ENCODE results near the gene DCAF8. TPM values are rescaled to one million over a fixed set of nuclear protein-coding genes. Genes with fewer than 3 reads are reported as not detected.
A peak's percentile ranks its signal among the peaks of the same experiment; 100 is the strongest.

The DCAF8 gene
- total RNA-seq = 155 and 172 TPM in 2 replicates

DNA sequence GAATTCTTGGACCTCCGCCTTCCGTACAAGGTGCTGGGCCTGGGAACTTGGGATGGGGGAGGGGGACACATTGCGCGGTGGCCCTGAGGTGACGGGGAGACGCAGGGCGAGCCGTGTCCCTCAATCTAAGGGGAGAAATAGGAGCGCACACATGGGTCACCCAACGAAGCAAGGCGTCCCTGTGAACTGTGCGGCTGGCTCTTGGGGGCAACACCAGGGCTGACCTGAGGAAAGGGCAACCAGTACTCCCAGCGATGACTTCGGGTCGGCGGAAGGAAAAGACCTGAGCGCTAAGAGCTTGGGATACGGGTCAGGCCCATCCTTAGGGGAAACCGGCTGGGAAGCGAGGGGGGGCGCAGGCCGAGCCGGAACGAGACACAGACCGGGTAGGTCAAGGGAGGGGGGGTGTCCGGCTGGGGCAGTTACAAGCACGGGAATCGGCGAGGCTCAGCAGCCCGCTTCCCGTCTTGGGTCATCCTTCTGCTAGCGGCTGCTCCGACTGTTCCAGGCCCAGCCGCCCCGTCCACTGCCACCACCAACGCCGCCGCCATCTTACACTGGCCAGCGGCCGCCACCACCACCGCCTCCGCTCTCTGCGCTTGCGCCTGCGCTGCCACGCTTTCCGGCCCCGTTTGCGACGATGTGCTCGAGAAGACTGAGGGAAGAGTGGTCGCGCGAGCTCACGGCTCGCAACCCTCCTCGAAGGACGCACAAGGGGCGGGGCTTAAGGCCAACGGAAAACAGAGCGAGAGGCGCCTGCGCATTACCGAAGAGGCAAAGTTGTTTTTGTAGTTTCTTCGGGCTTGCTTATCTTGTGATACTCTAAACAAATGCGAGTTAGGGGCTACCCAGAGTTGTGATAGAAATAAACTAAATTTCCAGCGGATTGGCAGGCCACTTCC is at the start of gene DCAF8:
Gene DCAF8, minus strand, starts transcription at position 657 of the 902 bp plus-strand sequence. CDS start 18,541 bp downstream, outside the sequence.
- H3K4me1 Mint-ChIP-seq = peaks cover 47% of the 10 kb centered on the region
- ChIA-PET CTCF (interaction anchor here (2.7 to 10.0 kb wide), 3 partner anchors 10 to 69 kb away, joined by 9 to 54 read pairs (median 16); no protein-coding TSS in a partner anchor), POLR2A (interaction anchor here (0.6 to 3.5 kb wide), 25 partner anchors 10 to 1138 kb away, joined by 3 to 46 read pairs (median 5); partner anchors contain the start of genes COPA, IGSF8, NCSTN and PEA15)
- peak; percentile 95 for DNase-seq
- intact Hi-C loops (cut with micrococcal nuclease) = loop anchor here (1.0 to 10.0 kb wide), 7 partner anchors 23 to 784 kb away; partner anchors contain the start of genes COPA, NCSTN, PEX19 and TAGLN2
- peak within 1 kb of the TSS; percentile 98 for H3K27ac Mint-ChIP-seq
- ATAC-seq (ENCODE audit: low read depth) = peak; percentile 91
- TF ChIP-seq, protein P1, sequence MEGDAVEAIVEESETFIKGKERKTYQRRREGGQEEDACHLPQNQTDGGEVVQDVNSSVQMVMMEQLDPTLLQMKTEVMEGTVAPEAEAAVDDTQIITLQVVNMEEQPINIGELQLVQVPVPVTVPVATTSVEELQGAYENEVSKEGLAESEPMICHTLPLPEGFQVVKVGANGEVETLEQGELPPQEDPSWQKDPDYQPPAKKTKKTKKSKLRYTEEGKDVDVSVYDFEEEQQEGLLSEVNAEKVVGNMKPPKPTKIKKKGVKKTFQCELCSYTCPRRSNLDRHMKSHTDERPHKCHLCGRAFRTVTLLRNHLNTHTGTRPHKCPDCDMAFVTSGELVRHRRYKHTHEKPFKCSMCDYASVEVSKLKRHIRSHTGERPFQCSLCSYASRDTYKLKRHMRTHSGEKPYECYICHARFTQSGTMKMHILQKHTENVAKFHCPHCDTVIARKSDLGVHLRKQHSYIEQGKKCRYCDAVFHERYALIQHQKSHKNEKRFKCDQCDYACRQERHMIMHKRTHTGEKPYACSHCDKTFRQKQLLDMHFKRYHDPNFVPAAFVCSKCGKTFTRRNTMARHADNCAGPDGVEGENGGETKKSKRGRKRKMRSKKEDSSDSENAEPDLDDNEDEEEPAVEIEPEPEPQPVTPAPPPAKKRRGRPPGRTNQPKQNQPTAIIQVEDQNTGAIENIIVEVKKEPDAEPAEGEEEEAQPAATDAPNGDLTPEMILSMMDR (IDR thresholded peaks at IDR 0.05) = no peak
- peaks cover 28% of the 10 kb centered on the region for H3K36me3 Mint-ChIP-seq (ENCODE audit: low read depth)
- no peaks in the 10 kb centered on the region for H3K27me3 Mint-ChIP-seq
- peak within 1 kb of the TSS; percentile 99 for H3K4me3 Mint-ChIP-seq
- no peaks in the 10 kb centered on the region for H3K9me3 Mint-ChIP-seq

DNA sequence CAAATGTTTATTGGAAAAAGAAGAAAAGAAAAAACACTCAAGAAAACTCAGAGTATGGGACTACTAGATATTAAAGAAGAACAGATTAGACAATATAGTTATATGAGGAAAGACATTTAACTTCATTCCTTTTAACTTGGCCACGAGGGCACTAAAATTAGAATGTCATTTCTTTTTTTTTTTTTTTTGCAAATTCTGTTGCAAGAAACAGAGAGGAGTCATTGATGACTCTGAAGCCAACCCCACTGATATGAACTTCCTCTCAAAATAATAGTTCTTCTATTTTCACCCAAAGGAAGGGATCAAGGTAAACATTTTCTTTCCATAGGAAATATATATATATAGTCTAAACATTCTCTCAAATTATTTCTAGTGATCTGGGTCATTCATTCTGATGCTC is 47.2 kb upstream of the DCAF8 start:
- intact Hi-C loops (cut with micrococcal nuclease) = loop anchor here (5.0 kb wide), 2 partner anchors 33 to 68 kb away; partner anchors contain the start of genes COPA and NCSTN
- Mint-ChIP-seq H3K27me3 (no peaks in the 10 kb centered on the region), H3K27ac (no peak overlapping the region), H3K36me3 (ENCODE audit: low read depth) (peaks cover 90% of the 10 kb centered on the region), H3K4me3 (no peak overlapping the region), H3K4me1 (peaks cover 39% of the 10 kb centered on the region), H3K9me3 (no peaks in the 10 kb centered on the region)
- CTCF ChIA-PET = interaction anchor here (1.0 kb wide), 1 partner anchor 19 kb away, joined by 3 read pairs; no protein-coding TSS in a partner anchor
- ATAC-seq (ENCODE audit: low read depth) (no peak), DNase-seq (no peak)
- POLR2A ChIA-PET = no interaction called here
- TF ChIP-seq, protein P1 (IDR thresholded peaks at IDR 0.05) = no peak

DNA sequence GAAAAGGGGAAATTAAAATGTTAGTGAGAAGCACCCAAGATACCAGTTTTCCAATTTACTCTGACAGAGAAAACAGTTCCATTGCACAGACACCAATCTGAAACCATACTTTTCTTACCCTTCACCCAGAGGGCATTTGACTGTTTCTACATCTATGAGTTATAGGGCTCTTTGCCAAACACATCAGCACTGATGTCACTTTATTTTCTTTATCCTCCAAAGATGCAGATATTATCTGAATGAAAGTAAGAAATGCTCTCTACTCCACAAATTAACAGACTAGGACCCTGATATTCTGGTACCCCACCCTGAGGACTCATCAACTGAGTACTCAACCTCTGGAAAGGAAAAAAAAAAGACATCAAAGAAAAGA is 46.8 kb upstream of the DCAF8 start:
- no peak overlapping the region for H3K4me3 Mint-ChIP-seq
- H3K36me3 Mint-ChIP-seq (ENCODE audit: low read depth) = peaks cover 88% of the 10 kb centered on the region
- TF ChIP-seq, protein P1 (IDR thresholded peaks at IDR 0.05) = no peak
- ATAC-seq (ENCODE audit: low read depth) (no peak), DNase-seq (no peak)
- peaks cover 39% of the 10 kb centered on the region for H3K4me1 Mint-ChIP-seq
- ChIA-PET CTCF (interaction anchor here (1.0 kb wide), 1 partner anchor 18 kb away, joined by 3 read pairs; no protein-coding TSS in a partner anchor), POLR2A (no interaction called here)
- peak overlapping the region; percentile 68 for H3K27ac Mint-ChIP-seq
- intact Hi-C loops (cut with micrococcal nuclease) = loop anchor here (5.0 kb wide), 2 partner anchors 33 to 68 kb away; partner anchors contain the start of genes COPA and NCSTN
- H3K27me3 Mint-ChIP-seq = no peaks in the 10 kb centered on the region
- no peaks in the 10 kb centered on the region for H3K9me3 Mint-ChIP-seq

DNA sequence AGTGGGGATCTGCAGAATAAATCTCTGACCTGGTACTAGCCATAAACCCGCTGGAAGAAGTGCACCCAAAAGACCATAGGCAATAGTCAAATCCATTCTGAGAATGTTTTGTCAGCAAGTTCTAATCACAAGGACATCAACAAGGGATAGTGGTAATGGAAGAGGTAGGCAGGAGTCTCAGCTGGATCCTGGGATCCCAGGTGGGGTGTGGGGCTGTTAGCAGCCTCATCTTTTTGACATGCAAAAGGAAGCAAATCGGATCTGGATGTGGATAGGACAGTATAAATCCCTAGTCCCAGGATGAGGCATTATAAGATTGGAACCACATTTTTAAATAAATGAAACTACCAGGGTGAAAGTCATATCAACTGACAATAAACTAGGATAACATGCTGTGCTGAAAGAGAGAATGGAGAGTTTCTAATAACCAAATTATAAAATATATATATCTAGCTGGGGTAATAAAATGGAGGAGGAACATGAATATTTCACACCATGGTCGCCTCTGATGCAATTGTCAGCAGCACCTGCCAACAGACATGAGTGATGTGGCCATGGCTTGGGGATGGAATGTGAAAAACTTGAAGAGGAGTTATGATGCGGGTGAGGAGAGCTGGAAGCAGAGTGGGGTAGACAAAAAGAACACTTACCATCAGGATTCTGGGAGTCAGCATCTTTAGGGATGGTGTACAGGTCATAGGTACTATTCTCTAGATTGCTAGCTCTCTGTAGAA is 46.3 kb upstream of the DCAF8 start:
- Mint-ChIP-seq H3K4me1 (peaks cover 39% of the 10 kb centered on the region), H3K9me3 (no peaks in the 10 kb centered on the region), H3K27me3 (no peaks in the 10 kb centered on the region), H3K36me3 (ENCODE audit: low read depth) (peaks cover 86% of the 10 kb centered on the region), H3K4me3 (no peak overlapping the region), H3K27ac (peak overlapping the region; percentile 68)
- intact Hi-C loops (cut with micrococcal nuclease) = loop anchor here (5.0 kb wide), 2 partner anchors 34 to 69 kb away; partner anchors contain the start of genes COPA and NCSTN
- DNase-seq = no peak
- CTCF ChIA-PET = no interaction called here
- POLR2A ChIA-PET = interaction anchor here (0.6 kb wide), 1 partner anchor 15 kb away, joined by 7 read pairs; no protein-coding TSS in a partner anchor
- no peak for ATAC-seq (ENCODE audit: low read depth)
- TF ChIP-seq, protein P1 (IDR thresholded peaks at IDR 0.05) = no peak
